ENCODE results near the gene MCCC2. TPM values are rescaled to one million over a fixed set of nuclear protein-coding genes. Genes with fewer than 3 reads are reported as not detected.

Gene MCCC2
- total and polyA plus RNA-seq, 2 of the 4 experiments (the other 2 are of a cell fraction): 18.0 to 22.0 TPM

GRCh38 chr5:71662381-71662780, 75.2 kb downstream of the MCCC2 start:
- Histone ChIP-seq H2AK9ac (replicated peaks; ENCODE audit: low read depth, low read length, poor library complexity) (no peak overlapping the region), H2AFZ (replicated peaks; ENCODE audit: low read length, poor library complexity) (no peak overlapping the region), H3K4me2 (ENCODE audit: low read depth, low read length) (no peak overlapping the region), H3K9me3 (ENCODE audit: control insufficient read depth, insufficient read depth, low read length) (no peaks in the 10 kb centered on the region), H2BK15ac (ENCODE audit: low read depth, low read length) (no peak overlapping the region), H3K56ac (ENCODE audit: extremely low read depth, insufficient read depth, low read length) (no peak overlapping the region), H4K8ac (ENCODE audit: low read depth in 2 of 2, low read length in 2 of 2) (no peak overlapping the region), H2BK20ac (ENCODE audit: low read depth, low read length) (no peak overlapping the region), H2BK120ac (ENCODE audit: low read depth, low read length) (no peak overlapping the region), H3K4ac (ENCODE audit: low read depth, low read length) (no peak overlapping the region), H4K91ac (ENCODE audit: insufficient read depth, low read depth, low read length) (no peak overlapping the region), H3K36me3 (ENCODE audit: control insufficient read depth, insufficient read depth, low read length) (0 out of 2 replicates have a peak, but pooled peaks cover 3% of the 10 kb centered on the region), H2AK5ac (ENCODE audit: low read depth, low read length) (no peak overlapping the region), H3K9me1 (ENCODE audit: insufficient read depth, low read length) (no peaks in the 10 kb centered on the region), H3K23ac (ENCODE audit: low read depth, low read length) (no peak overlapping the region), H4K20me1 (ENCODE audit: insufficient read depth, low read length) (no peaks in the 10 kb centered on the region), H3K4me1 (ENCODE audit: control insufficient read depth, insufficient read depth, low read length) (no peaks in the 10 kb centered on the region), H4K5ac (ENCODE audit: low read depth, low read length) (no peak overlapping the region), H3K9ac (ENCODE audit: low read depth, low read length) (no peak overlapping the region), H3K18ac (ENCODE audit: low read depth, low read length) (no peak overlapping the region), H2BK5ac (ENCODE audit: low read depth, low read length, poor library complexity, severe bottlenecking) (no peak overlapping the region), H3K14ac (replicated peaks; ENCODE audit: low read depth, low read length) (no peak overlapping the region), H3K79me1 (ENCODE audit: low read depth in 1 of 2, low read length in 2 of 2) (no peaks in the 10 kb centered on the region), H3K27me3 (ENCODE audit: control insufficient read depth, insufficient read depth, low read length) (no peaks in the 10 kb centered on the region), H3K4me3 (ENCODE audit: insufficient read depth, low read depth, low read length) (no peak overlapping the region), H3K27ac (ENCODE audit: insufficient read depth, low read length) (no peak overlapping the region)
- dilution Hi-C loops (cut with HindIII; ENCODE audit: low sequenced_read_pairs, unreplicated experiment) (no loop called here), intact Hi-C loops (cut with micrococcal nuclease) (no loop called here), in situ Hi-C loops (cut with MboI; ENCODE audit: low sequenced_read_pairs) (loop anchor here (25.0 kb wide), 1 partner anchor 100 kb away; no protein-coding TSS in a partner anchor)
- ATAC-seq (ENCODE audit: low read depth) (no peak), DNase-seq (no peak)
- ChIA-PET POLR2A (ENCODE audit: unreplicated experiment) (no interaction called here), CTCF (no interaction called here)
- TF ChIP-seq CHD1 (IDR thresholded peaks at IDR 0.05; ENCODE audit: low read depth, low read length) (no peak), FOS (IDR thresholded peaks at IDR 0.05; ENCODE audit: low read depth, low read length) (no peak), USF2 (IDR thresholded peaks at IDR 0.05; ENCODE audit: low read depth, low read length) (no peak)
- no TSS peak for BruUV-seq (replicated peaks)
- WGBS, 2 experiments (ENCODE audit: extremely low coverage in 2 of 2, insufficient read length in 1 of 2): 70% methylated on average over 3 of the region's 11 CpGs; no CpG with 5 or more reads in 1 of the 2 experiments

Measured in IMR-90 (cell line).